AG09319 (cell line): ENCODE results near the gene TAF11L5.
"Not testable (repeated sequence)": the region's sequence is repeated elsewhere in the genome, so short reads cannot be mapped to it uniquely, and the experiment has no call there.

Source experiments
- DNase-seq: peaks from one replicate; pipeline ENCODE4 v3.0.0-alpha.2; 2010; ENCODE audit warnings: low read depth; ENCODE audit errors: extremely low read depth
- CTCF ChIP-seq: IDR thresholded peaks from 2 replicates; pipeline ENCODE4 v1.5.1; 2011; ENCODE audit warnings: low read depth, mild to moderate bottlenecking, inconsistent platforms, low read length, moderate library complexity

The TAF11L5 gene

GRCh38 chr5:17524935-17525334 is at the start of gene TAF11L5:
Gene TAF11L5 (plus strand): TSS chr5:17525235.
- DNase-seq: not testable (repeated sequence)

GRCh38 chr5:17477043-17477442 is 48.0 kb upstream of the TAF11L5 start:
- no peak for DNase-seq
- no peak for TF ChIP-seq CTCF

- no peak for DNase-seq
- TF ChIP-seq CTCF: no peak
Measured at GRCh38 chr5:17477573-17478265, 47.3 kb upstream of the TAF11L5 start.

- no peak for TF ChIP-seq CTCF
- DNase-seq: no peak
Measured at GRCh38 chr5:17481378-17481777, 43.7 kb upstream of the TAF11L5 start.

- DNase-seq: no peak
- TF ChIP-seq CTCF: no peak
Measured at GRCh38 chr5:17482790-17483189, 42.2 kb upstream of the TAF11L5 start.

GRCh38 chr5:17486464-17487173 is 38.4 kb upstream of the TAF11L5 start:
- DNase-seq: not testable (repeated sequence)

GRCh38 chr5:17487174-17487512 is 37.9 kb upstream of the TAF11L5 start:
- TF ChIP-seq CTCF: no peak
- no peak for DNase-seq

GRCh38 chr5:17491257-17491656 is 33.8 kb upstream of the TAF11L5 start:
- not testable (repeated sequence) for DNase-seq

GRCh38 chr5:17492770-17493169 is 32.3 kb upstream of the TAF11L5 start:
- TF ChIP-seq CTCF: no peak
- no peak for DNase-seq
